ENCODE results near the gene HSPA1L. TPM values are rescaled to one million over a fixed set of nuclear protein-coding genes. Genes with fewer than 3 reads are reported as not detected.

Gene HSPA1L
- total RNA-seq, 1 donor from 2014 or later = 5.2 TPM

Small RNAs within 50 kb of the gene (small RNA-seq; reads per million reads assigned to genes)
- gene MSH5-SAPCD1 = not detected
- gene RF00019 = not detected
- not detected for gene SAPCD1
- 131 reads per million, percentile 96 among the genes with 10 or more reads in this experiment for gene SNORD48
- not detected for gene SNORD52

Other genes starting within 250 kb of the HSPA1L start
- gene LTA, start 243.0 kb downstream of the HSPA1L start, total RNA-seq = not detected
- not detected for gene TNF, start 239.7 kb downstream of the HSPA1L start, total RNA-seq
- gene LTB, start 232.9 kb downstream of the HSPA1L start, total RNA-seq = 2.1 TPM
- gene LST1, start 229.0 kb downstream of the HSPA1L start, total RNA-seq = 3.7 TPM
- not detected for gene NCR3, start 222.3 kb downstream of the HSPA1L start, total RNA-seq
- gene AIF1, start 200.0 kb downstream of the HSPA1L start, total RNA-seq = 19.8 TPM
- 30.8 TPM for gene PRRC2A, start 194.6 kb downstream of the HSPA1L start, total RNA-seq
- gene BAG6, start 162.6 kb downstream of the HSPA1L start, total RNA-seq = 118 TPM
- 1.0 TPM for gene APOM, start 159.4 kb downstream of the HSPA1L start, total RNA-seq
- gene C6orf47, start 154.5 kb downstream of the HSPA1L start, total RNA-seq = 18.3 TPM
- gene GPANK1, start 150.3 kb downstream of the HSPA1L start, total RNA-seq = 16.2 TPM
- gene CSNK2B, start 149.2 kb downstream of the HSPA1L start, total RNA-seq = 68.4 TPM
- 2.6 TPM for gene LY6G5B, start 145.3 kb downstream of the HSPA1L start, total RNA-seq
- not detected for gene LY6G5C, start 134.2 kb downstream of the HSPA1L start, total RNA-seq
- gene ABHD16A, start 112.0 kb downstream of the HSPA1L start, total RNA-seq = 50.1 TPM
- gene LY6G6F, start 108.4 kb downstream of the HSPA1L start, total RNA-seq = not detected
- not detected for gene LY6G6D, start 99.9 kb downstream of the HSPA1L start, total RNA-seq
- gene LY6G6C, start 93.5 kb downstream of the HSPA1L start, total RNA-seq = not detected
- 0.52 TPM for gene MPIG6B, start 91.9 kb downstream of the HSPA1L start, total RNA-seq
- 73.1 TPM for gene DDAH2, start 86.0 kb downstream of the HSPA1L start, total RNA-seq
- 152 TPM for gene CLIC1, start 78.8 kb downstream of the HSPA1L start, total RNA-seq
- 3.1 TPM for gene MSH5, start 75.3 kb downstream of the HSPA1L start, total RNA-seq
- 1.0 TPM for gene SAPCD1, start 52.6 kb downstream of the HSPA1L start, total RNA-seq
- 1.0 TPM for gene VWA7, start 38.0 kb downstream of the HSPA1L start, total RNA-seq
- 42.3 TPM for gene VARS1, start 19.5 kb downstream of the HSPA1L start, total RNA-seq
- 45.9 TPM for gene LSM2, start 8.3 kb downstream of the HSPA1L start, total RNA-seq
- gene HSPA1A, start 260 bp upstream of the HSPA1L start, total RNA-seq = 133 TPM
- 117 TPM for gene HSPA1B, start 12.5 kb upstream of the HSPA1L start, total RNA-seq
- 23.0 TPM for gene NEU1, start 47.5 kb upstream of the HSPA1L start, total RNA-seq
- 0.52 TPM for gene SLC44A4, start 63.7 kb upstream of the HSPA1L start, total RNA-seq
- gene EHMT2, start 82.4 kb upstream of the HSPA1L start, total RNA-seq = 24.0 TPM
- 6.3 TPM for gene ZBTB12, start 86.8 kb upstream of the HSPA1L start, total RNA-seq
- 8.4 TPM for gene C2, start 112.4 kb upstream of the HSPA1L start, total RNA-seq
- gene CFB, start 130.8 kb upstream of the HSPA1L start, total RNA-seq = 3.7 TPM
- gene NELFE, start 143.7 kb upstream of the HSPA1L start, total RNA-seq = 61.6 TPM
- gene SKIC2, start 143.9 kb upstream of the HSPA1L start, total RNA-seq = 25.1 TPM
- gene DXO, start 156.9 kb upstream of the HSPA1L start, total RNA-seq = 4.7 TPM
- gene C4A, start 166.8 kb upstream of the HSPA1L start, total RNA-seq = 14.1 TPM
- 18.3 TPM for gene C4B, start 199.5 kb upstream of the HSPA1L start, total RNA-seq
- gene CYP21A2, start 223.1 kb upstream of the HSPA1L start, total RNA-seq = not detected

Data from skeletal muscle tissue (tissue), 2 donors.